B cell (primary cell): ENCODE results near the gene BST2. TPM values are rescaled to one million over a fixed set of nuclear protein-coding genes. Genes with fewer than 3 reads are reported as not detected.

Experiments used
- ATAC-seq: fragments of 200-7000 bp; cut with Tn5 transposase; one replicate; pipeline ENCODE4 v1.10.0; 2021; ENCODE audit warnings: low read depth, mild to moderate bottlenecking, moderate number of reproducible peaks, moderate library complexity
- CTCF ChIA-PET: fragments of 350-600 bp; sonication (Branson Sonifier 250); formaldehyde crosslinking; loops from one replicate; lab custom pipeline; 2021; ENCODE audit warnings: antibody characterized with exemption, inconsistent platforms; lab: Charles Lee
- POLR2A ChIA-PET: fragments of 350-600 bp; sonication (Branson Sonifier 250); formaldehyde crosslinking; loops from one replicate; lab custom pipeline; 2021; ENCODE audit warnings: antibody characterized with exemption; lab: Charles Lee
- DNase-seq: peaks from one replicate; pipeline ENCODE4 v3.0.0; 2013
- H2AFZ ChIP-seq: 2 replicates; pipeline ENCODE4 v1.6.1; 2012; ENCODE audit warnings: mild to moderate bottlenecking, low read depth, low read length; ENCODE audit not compliant: insufficient read depth, poor library complexity, severe bottlenecking
- H3K27ac ChIP-seq, 2 donors: 1 replicate in 1 of 2; 2 replicates in 1 of 2; pipeline ENCODE4 v1.5.1; 2012 to 2013; ENCODE audit warnings: low read length in 2 of 2, mild to moderate bottlenecking in 2 of 2, moderate library complexity in 1 of 2
- H3K27me3 ChIP-seq, 4 experiments: fragments of 200-600 bp in 1 of 4; sonication (generic) in 1 of 4; replicated peaks in 1 of 4; 1 replicate in 2 of 4; 2 replicates in 2 of 4; pipeline versions ENCODE4 v1.6.1 to v1.7.0; 2013 to 2016; ENCODE audit warnings: low read length in 3 of 4, mild to moderate bottlenecking in 2 of 4, mixed read lengths in 1 of 4, moderate library complexity in 1 of 4; ENCODE audit not compliant: insufficient read depth in 4 of 4, control insufficient read depth in 3 of 4; ENCODE audit errors: control extremely low read depth in 1 of 4
- H3K36me3 ChIP-seq, 2 experiments: replicated peaks in 1 of 2; 1 replicate in 1 of 2; 2 replicates in 1 of 2; pipeline versions ENCODE4 v1.6.1 to v1.7.1; 2013; ENCODE audit warnings: low read length in 1 of 2; ENCODE audit not compliant: insufficient read depth in 2 of 2, control insufficient read depth in 1 of 2; ENCODE audit errors: control extremely low read depth in 1 of 2, extremely low read depth in 1 of 2
- H3K4me1 ChIP-seq, 2 donors: fragments of 200-600 bp in 1 of 2; sonication (generic) in 1 of 2; 1 replicate in 1 of 2; 2 replicates in 1 of 2; pipeline versions ENCODE4 v1.5.1 to v1.6.1; 2013 to 2017; ENCODE audit warnings: low read length in 2 of 2; ENCODE audit not compliant: control insufficient read depth in 2 of 2, insufficient read depth in 2 of 2
- H3K4me2 ChIP-seq: replicated peaks from 2 replicates; pipeline ENCODE3; 2012; ENCODE audit warnings: mild to moderate bottlenecking, low read depth, low read length; ENCODE audit not compliant: poor library complexity, severe bottlenecking
- H3K4me3 ChIP-seq, 5 experiments: fragments of 200-600 bp in 1 of 5; sonication (generic) in 1 of 5; 1 replicate in 3 of 5; 2 replicates in 2 of 5; pipeline versions ENCODE4 v1.5.1 to v1.7.0; 2011 to 2016; ENCODE audit warnings: low read length in 4 of 5, mild to moderate bottlenecking in 4 of 5, low read depth in 2 of 5, control low read depth in 1 of 5, moderate library complexity in 1 of 5; ENCODE audit not compliant: insufficient read depth in 1 of 5; ENCODE audit errors: control extremely low read depth in 1 of 5, extremely low read depth in 1 of 5
- H3K79me2 ChIP-seq: fragments of 200-600 bp; sonication (generic); one replicate; pipeline ENCODE4 v1.6.0; 2016; ENCODE audit warnings: low read length; ENCODE audit not compliant: control insufficient read depth, insufficient read depth
- H3K9ac ChIP-seq: fragments of 200-600 bp; sonication (generic); 2 replicates; pipeline ENCODE4 v1.6.1; 2017; ENCODE audit warnings: mild to moderate bottlenecking, low read length, moderate library complexity
- H3K9me3 ChIP-seq, 3 donors: one replicate each; pipeline versions ENCODE4 v1.6.1 to v1.7.1; 2013; ENCODE audit warnings: low read length in 2 of 3; ENCODE audit not compliant: control insufficient read depth in 2 of 3, insufficient read depth in 1 of 3; ENCODE audit errors: control extremely low read depth in 1 of 3
- H4K20me1 ChIP-seq: 2 replicates; pipeline ENCODE4 v1.6.0; 2012; ENCODE audit warnings: mild to moderate bottlenecking, low read length; ENCODE audit not compliant: insufficient read depth, control insufficient read depth, poor library complexity, severe bottlenecking
- H3K27ac Mint-ChIP-seq: one replicate; pipeline ENCODE4 v1.8.0; 2021; ENCODE audit warnings: mixed read lengths
- H3K27me3 Mint-ChIP-seq: one replicate; pipeline ENCODE4 v1.8.0; 2021; ENCODE audit warnings: mixed read lengths
- H3K4me1 Mint-ChIP-seq: one replicate; pipeline ENCODE4 v1.8.0; 2021; ENCODE audit warnings: mixed read lengths
- H3K4me3 Mint-ChIP-seq: one replicate; pipeline ENCODE4 v1.8.0; 2021; ENCODE audit warnings: mixed read lengths
- H3K9me3 Mint-ChIP-seq: one replicate; pipeline ENCODE4 v1.8.0; 2022; ENCODE audit warnings: mixed read lengths; ENCODE audit not compliant: insufficient read depth
- CTCF ChIP-seq: fragments of 200-600 bp; IDR thresholded peaks from one replicate; pipeline ENCODE4 v1.8.0; 2022; ENCODE audit warnings: antibody characterized with exemption, mild to moderate bottlenecking
- EZH2 ChIP-seq: IDR thresholded peaks from 2 replicates; pipeline ENCODE4 v1.6.1; 2012; ENCODE audit warnings: borderline replicate concordance, low read depth, mild to moderate bottlenecking, moderate library complexity, low read length; ENCODE audit not compliant: insufficient read depth, poor library complexity, severe bottlenecking
- WGBS: methylation state at CpG from one replicate; pipeline ENCODE4 v1.1.5; 2013; ENCODE audit warnings: missing lambda C conversion rate; ENCODE audit not compliant: insufficient coverage; 5-methylcytosine and 5-hydroxymethylcytosine counted together
- intact Hi-C: fragments of 100-400 bp; cut with micrococcal nuclease; formaldehyde crosslinking; loops from one replicate; pipeline ENCODE4 v1.10.0; 2022
- polyA plus RNA-seq: library from polyadenylated mRNA; depleted of rRNA; stranded (reverse); fragments of >200 nt; gene quantifications from 2 replicates; pipeline ENCODE4 v1.2.3, GENCODE V29; 2012
- total RNA-seq, 2 donors: library from RNA; stranded (reverse); fragments of 120-200 nt in 1 of 2; gene quantifications; 1 replicate in 1 of 2; 2 replicates in 1 of 2; pipeline versions ENCODE4 v1.2.3 to v1.2.4, GENCODE V29; 2013 to 2022

The BST2 gene
- total and polyA plus RNA-seq, 2 donors (not counting 1 experiment from before 2014, with no cell fraction given) = 59.7 to 79.5 TPM

GRCh38 chr19:17419621-17420474 lies 14.4 kb upstream of the BST2 start, which contains the start of gene MVB12A:
Gene MVB12A (plus strand): TSS chr19:17420047. CDS start chr19:17420136, 89 bp downstream.
- no peaks in the 10 kb centered on the region for H3K27me3 Mint-ChIP-seq
- CTCF ChIA-PET = interaction anchor here (1.0 to 1.8 kb wide), 6 partner anchors 13 to 184 kb away, joined by 3 to 8 read pairs (median 3); partner anchors contain the start of gene BST2
- H3K27ac ChIP-seq = peak within 1 kb of the TSS; percentile 33 to 60
- H3K79me2 ChIP-seq = peaks cover 6% of the 10 kb centered on the region
- peak within 1 kb of the TSS; percentile 71 to 89 (median 76) for H3K4me3 ChIP-seq
- intact Hi-C loops = loop anchor here (1.0 kb wide), 7 partner anchors 15 to 194 kb away; partner anchors contain the start of genes BST2, DDA1, GTPBP3 and MRPL34
- H2AFZ ChIP-seq = peak within 1 kb of the TSS; percentile 94
- ATAC-seq (peak; percentile 97), DNase-seq (peak; percentile 98)
- POLR2A ChIA-PET = interaction anchor here (0.6 to 1.9 kb wide), 11 partner anchors 11 to 786 kb away, joined by 3 to 10 read pairs (median 5); partner anchors contain the start of genes ANO8, BST2 and RPL18A
- H3K9me3 ChIP-seq = no peaks in the 10 kb centered on the region
- peak within 1 kb of the TSS; percentile 96 for H3K4me3 Mint-ChIP-seq
- H3K27ac Mint-ChIP-seq = peak within 1 kb of the TSS; percentile 93
- peak within 1 kb of the TSS; percentile 98 for H3K4me2 ChIP-seq
- under 1% methylated on average over 85 of the region's 85 CpGs for WGBS
- no peaks in the 10 kb centered on the region for H3K9me3 Mint-ChIP-seq
- no peak for TF ChIP-seq CTCF
- no peak for TF ChIP-seq EZH2
- peaks cover 0 to 4% of the 10 kb centered on the region in 2 experiments for H3K36me3 ChIP-seq
- H4K20me1 ChIP-seq = no peaks in the 10 kb centered on the region
- H3K27me3 ChIP-seq = no peaks in the 10 kb centered on the region
- H3K4me1 Mint-ChIP-seq = peaks cover 15% of the 10 kb centered on the region
- peaks cover 12 to 16% of the 10 kb centered on the region in 2 donors for H3K4me1 ChIP-seq
- peak within 1 kb of the TSS; percentile 74 for H3K9ac ChIP-seq
